ENCODE measurements around the gene NHS.

The NHS gene

DNA sequence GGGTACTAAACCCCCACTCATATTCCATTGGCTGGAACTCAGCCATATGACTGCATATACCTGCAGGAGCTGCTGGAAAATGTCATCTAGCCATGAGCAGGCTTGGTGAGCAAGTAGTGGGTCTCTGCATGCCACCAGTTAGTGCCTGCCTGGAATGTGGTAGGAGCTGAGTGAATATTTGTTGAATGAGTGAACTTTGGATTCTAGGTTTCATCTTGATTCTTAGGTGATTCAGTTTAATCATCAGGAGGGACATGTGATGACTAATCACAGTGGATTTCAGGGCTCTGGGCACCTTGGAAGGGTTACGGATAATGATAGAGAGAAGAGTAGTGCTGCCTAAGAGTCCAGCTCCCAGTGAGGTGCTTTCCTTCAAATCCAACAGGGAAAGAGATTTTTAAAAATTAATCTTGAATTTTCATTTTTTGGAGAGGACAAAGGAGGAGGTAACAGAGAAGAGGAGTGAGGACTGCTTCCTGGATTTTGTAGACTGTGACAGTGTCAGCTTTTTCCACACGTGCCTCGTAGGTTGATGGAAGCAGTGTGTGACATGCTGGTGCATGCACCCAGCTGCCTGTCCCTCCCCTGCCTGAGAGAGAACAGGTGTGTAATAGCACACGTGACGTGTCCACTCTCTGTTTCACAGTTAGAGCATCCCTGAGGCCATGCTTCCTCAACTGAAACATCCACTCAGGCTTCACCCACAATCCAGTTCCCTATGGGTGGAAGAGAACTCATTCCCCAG, 30.4 kb downstream of the NHS start:
- no peak for DNase-seq
- H3K27me3 ChIP-seq = no peaks in the 10 kb centered on the region
- peaks cover 0 to 18% (median 2%) of the 10 kb centered on the region in 4 donors for H3K4me1 ChIP-seq
- intact Hi-C loops (cut with DNase I; ENCODE audit: low total_unique reads) = no loop called here
- H3K36me3 ChIP-seq = no peaks in the 10 kb centered on the region
- H3K9me3 ChIP-seq = no peaks in the 10 kb centered on the region
- H3K27ac ChIP-seq = peak overlapping the region in 1 of 2 donors; percentile 66
- TF ChIP-seq, protein P1, sequence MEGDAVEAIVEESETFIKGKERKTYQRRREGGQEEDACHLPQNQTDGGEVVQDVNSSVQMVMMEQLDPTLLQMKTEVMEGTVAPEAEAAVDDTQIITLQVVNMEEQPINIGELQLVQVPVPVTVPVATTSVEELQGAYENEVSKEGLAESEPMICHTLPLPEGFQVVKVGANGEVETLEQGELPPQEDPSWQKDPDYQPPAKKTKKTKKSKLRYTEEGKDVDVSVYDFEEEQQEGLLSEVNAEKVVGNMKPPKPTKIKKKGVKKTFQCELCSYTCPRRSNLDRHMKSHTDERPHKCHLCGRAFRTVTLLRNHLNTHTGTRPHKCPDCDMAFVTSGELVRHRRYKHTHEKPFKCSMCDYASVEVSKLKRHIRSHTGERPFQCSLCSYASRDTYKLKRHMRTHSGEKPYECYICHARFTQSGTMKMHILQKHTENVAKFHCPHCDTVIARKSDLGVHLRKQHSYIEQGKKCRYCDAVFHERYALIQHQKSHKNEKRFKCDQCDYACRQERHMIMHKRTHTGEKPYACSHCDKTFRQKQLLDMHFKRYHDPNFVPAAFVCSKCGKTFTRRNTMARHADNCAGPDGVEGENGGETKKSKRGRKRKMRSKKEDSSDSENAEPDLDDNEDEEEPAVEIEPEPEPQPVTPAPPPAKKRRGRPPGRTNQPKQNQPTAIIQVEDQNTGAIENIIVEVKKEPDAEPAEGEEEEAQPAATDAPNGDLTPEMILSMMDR (IDR thresholded peaks at IDR 0.05) = no peak
- H3K4me3 ChIP-seq = no peak overlapping the region

- no peak for DNase-seq
- intact Hi-C loops (cut with DNase I; ENCODE audit: low total_unique reads) = no loop called here
Measured at GRCh38 chrX:17409566-17410290, 34.7 kb downstream of the NHS start.

DNA sequence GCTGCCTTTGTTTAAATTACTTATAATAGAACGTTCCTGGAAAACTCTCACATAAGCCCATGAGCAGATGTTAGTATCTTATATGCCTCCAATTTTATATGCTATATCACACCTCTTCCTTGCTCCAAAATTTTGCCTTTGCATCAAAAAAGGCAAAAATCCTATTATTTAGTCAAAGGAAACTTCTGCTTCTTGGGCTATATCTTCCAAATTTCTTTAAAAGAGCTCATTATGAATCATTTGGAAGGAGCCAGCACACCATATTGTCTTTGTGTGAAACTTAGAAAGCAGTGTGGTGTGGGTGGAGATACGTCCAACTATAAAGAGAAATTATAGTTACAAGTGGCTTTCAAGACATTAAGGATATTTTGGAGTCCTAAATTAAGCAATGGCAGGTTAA, 35.7 kb downstream of the NHS start:
- no peak for DNase-seq
- TF ChIP-seq, protein P1 (IDR thresholded peaks at IDR 0.05) = no peak
- no peak overlapping the region for H3K4me3 ChIP-seq
- peaks cover 0 to 26% (median 6%) of the 10 kb centered on the region in 4 donors for H3K4me1 ChIP-seq
- no peak overlapping the region for H3K27ac ChIP-seq
- intact Hi-C loops (cut with DNase I; ENCODE audit: low total_unique reads) = no loop called here
- no peaks in the 10 kb centered on the region for H3K9me3 ChIP-seq
- no peaks in the 10 kb centered on the region for H3K27me3 ChIP-seq
- H3K36me3 ChIP-seq = no peaks in the 10 kb centered on the region

More at GRCh38 chrX:17409566-17410290, 34.7 kb downstream of the NHS start:
- Histone ChIP-seq H3K36me3 (no peaks in the 10 kb centered on the region), H3K27ac (no peak overlapping the region), H3K27me3 (no peaks in the 10 kb centered on the region), H3K4me3 (no peak overlapping the region), H3K4me1 (peaks cover 0 to 16% (median under 1%) of the 10 kb centered on the region in 4 donors), H3K9me3 (no peaks in the 10 kb centered on the region)
- TF ChIP-seq, protein P1 (IDR thresholded peaks at IDR 0.05) = no peak

DNA sequence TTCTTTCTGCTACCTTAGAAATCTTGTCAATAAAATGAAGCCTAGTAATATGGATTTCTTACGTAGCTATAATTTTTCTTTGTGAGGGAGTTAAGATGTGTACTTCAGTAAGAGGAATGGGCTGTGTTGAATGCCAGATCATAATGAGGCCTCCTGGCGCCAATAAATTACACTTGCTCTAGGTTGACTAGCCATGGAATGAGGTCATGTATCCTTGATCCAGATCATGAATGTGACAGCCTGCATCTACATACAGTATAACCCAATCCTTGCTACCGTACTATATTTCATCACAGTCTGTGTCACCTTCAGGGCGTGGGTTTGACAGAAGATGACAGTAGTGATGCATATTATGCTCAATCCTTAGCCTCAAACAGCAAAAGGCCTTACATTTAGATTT, 36.2 kb downstream of the NHS start:
- intact Hi-C loops (cut with DNase I; ENCODE audit: low total_unique reads) = no loop called here
- DNase-seq = no peak
- TF ChIP-seq, protein P1 (IDR thresholded peaks at IDR 0.05) = no peak
- peaks cover 0 to 31% (median 8%) of the 10 kb centered on the region in 4 donors for H3K4me1 ChIP-seq
- no peak overlapping the region for H3K27ac ChIP-seq
- no peaks in the 10 kb centered on the region for H3K27me3 ChIP-seq
- no peaks in the 10 kb centered on the region for H3K9me3 ChIP-seq
- H3K4me3 ChIP-seq = no peak overlapping the region
- H3K36me3 ChIP-seq = no peaks in the 10 kb centered on the region

- Histone ChIP-seq H3K9me3 (no peaks in the 10 kb centered on the region), H3K4me1 (peaks cover 0 to 35% (median 8%) of the 10 kb centered on the region in 4 donors), H3K27ac (no peak overlapping the region), H3K27me3 (no peaks in the 10 kb centered on the region), H3K4me3 (no peak overlapping the region), H3K36me3 (no peaks in the 10 kb centered on the region)
- TF ChIP-seq, protein P1 (IDR thresholded peaks at IDR 0.05) = no peak
- intact Hi-C loops (cut with DNase I; ENCODE audit: low total_unique reads) = no loop called here
- DNase-seq = no peak
Measured at GRCh38 chrX:17412692-17413091, 37.7 kb downstream of the NHS start.
